CD4-positive, alpha-beta T cell (primary cell): ENCODE results near the gene BICDL2. TPM values are rescaled to one million over a fixed set of nuclear protein-coding genes. Genes with fewer than 3 reads are reported as not detected.

Experiments
- ATAC-seq: fragments of 200-7000 bp; cut with Tn5 transposase; one replicate; pipeline ENCODE4 v1.10.0; 2022; ENCODE audit warnings: mild to moderate bottlenecking; ENCODE audit not compliant: poor library complexity
- CTCF ChIA-PET: fragments of 350-600 bp; sonication (Branson Sonifier 250); formaldehyde crosslinking; loops from one replicate; lab custom pipeline; 2021; ENCODE audit warnings: antibody characterized with exemption, inconsistent platforms; lab: Charles Lee
- POLR2A ChIA-PET: fragments of 350-600 bp; sonication (Branson Sonifier 250); formaldehyde crosslinking; loops from one replicate; lab custom pipeline; 2021; ENCODE audit warnings: antibody characterized with exemption, inconsistent platforms; lab: Charles Lee
- DNase-seq, 14 experiments: peaks; one replicate each; pipeline ENCODE4 v3.0.0-alpha.2; 2013 to 2020; ENCODE audit warnings: mixed read lengths in 2 of 14
- H3K27ac ChIP-seq, 2 donors: one replicate each; pipeline versions ENCODE4 v1.5.1 to v1.7.0; 2013; ENCODE audit warnings: low read length in 2 of 2, low read depth in 1 of 2, mild to moderate bottlenecking in 1 of 2
- H3K27me3 ChIP-seq, 2 experiments: 1 replicate in 1 of 2; 2 replicates in 1 of 2; pipeline versions ENCODE4 v1.6.1 to v1.7.0; 2013; ENCODE audit warnings: low read length in 2 of 2, control low read depth in 1 of 2, mild to moderate bottlenecking in 1 of 2, moderate library complexity in 1 of 2; ENCODE audit not compliant: insufficient read depth in 2 of 2, control insufficient read depth in 1 of 2
- H3K36me3 ChIP-seq: one replicate; pipeline ENCODE4 v1.6.1; 2013; ENCODE audit warnings: low read length, control low read depth; ENCODE audit not compliant: insufficient read depth
- H3K4me1 ChIP-seq: one replicate; pipeline ENCODE4 v1.6.1; 2013; ENCODE audit warnings: low read length, control low read depth; ENCODE audit not compliant: insufficient read depth
- H3K4me3 ChIP-seq: one replicate; pipeline ENCODE4 v1.5.1; 2013; ENCODE audit warnings: mild to moderate bottlenecking, low read length, moderate library complexity
- H3K9me3 ChIP-seq, 2 experiments: 1 replicate in 1 of 2; 2 replicates in 1 of 2; pipeline versions ENCODE4 v1.6.1 to v1.7.0; 2013; ENCODE audit warnings: low read length in 2 of 2, mild to moderate bottlenecking in 2 of 2, control low read depth in 1 of 2, moderate library complexity in 1 of 2; ENCODE audit not compliant: control insufficient read depth in 1 of 2, insufficient read depth in 1 of 2
- H3K27ac Mint-ChIP-seq: one replicate; pipeline ENCODE4 v1.8.0; 2020; ENCODE audit warnings: mixed read lengths
- H3K27me3 Mint-ChIP-seq: one replicate; pipeline ENCODE4 v1.8.0; 2021; ENCODE audit warnings: mixed read lengths
- H3K36me3 Mint-ChIP-seq: one replicate; pipeline ENCODE4 v1.8.0; 2021; ENCODE audit warnings: low read depth, mixed read lengths
- H3K4me1 Mint-ChIP-seq: one replicate; pipeline ENCODE4 v1.8.0; 2021; ENCODE audit warnings: low read depth, mixed read lengths
- H3K4me3 Mint-ChIP-seq: one replicate; pipeline ENCODE4 v1.8.0; 2020; ENCODE audit warnings: mild to moderate bottlenecking, mixed read lengths
- H3K9me3 Mint-ChIP-seq: one replicate; pipeline ENCODE4 v1.8.0; 2020; ENCODE audit warnings: mixed read lengths
- intact Hi-C, 2 experiments: fragments of 100-400 bp; cut with DNase I in 1 of 2; cut with micrococcal nuclease in 1 of 2; formaldehyde crosslinking; loops; one replicate each; pipeline versions ENCODE4 v1.15.1 to v1.9.0; 2023 to 2025; cut with DNase I, micrococcal nuclease
- total RNA-seq, 174 experiments: library from RNA in 2 of 174; stranded (reverse) in 2 of 174; gene quantifications; one replicate each; pipeline ENCODE4 v1.2.3 and lab custom pipeline; 2021 to 2026
- TF ChIP-seq, protein P1 (sequence below): fragments of 200-600 bp; IDR thresholded peaks from one replicate; pipeline ENCODE4 v1.8.0; 2022; ENCODE audit warnings: antibody characterized with exemption, mild to moderate bottlenecking

The BICDL2 gene
- total RNA-seq, 2 experiments from 2014 or later: not detected

DNA sequence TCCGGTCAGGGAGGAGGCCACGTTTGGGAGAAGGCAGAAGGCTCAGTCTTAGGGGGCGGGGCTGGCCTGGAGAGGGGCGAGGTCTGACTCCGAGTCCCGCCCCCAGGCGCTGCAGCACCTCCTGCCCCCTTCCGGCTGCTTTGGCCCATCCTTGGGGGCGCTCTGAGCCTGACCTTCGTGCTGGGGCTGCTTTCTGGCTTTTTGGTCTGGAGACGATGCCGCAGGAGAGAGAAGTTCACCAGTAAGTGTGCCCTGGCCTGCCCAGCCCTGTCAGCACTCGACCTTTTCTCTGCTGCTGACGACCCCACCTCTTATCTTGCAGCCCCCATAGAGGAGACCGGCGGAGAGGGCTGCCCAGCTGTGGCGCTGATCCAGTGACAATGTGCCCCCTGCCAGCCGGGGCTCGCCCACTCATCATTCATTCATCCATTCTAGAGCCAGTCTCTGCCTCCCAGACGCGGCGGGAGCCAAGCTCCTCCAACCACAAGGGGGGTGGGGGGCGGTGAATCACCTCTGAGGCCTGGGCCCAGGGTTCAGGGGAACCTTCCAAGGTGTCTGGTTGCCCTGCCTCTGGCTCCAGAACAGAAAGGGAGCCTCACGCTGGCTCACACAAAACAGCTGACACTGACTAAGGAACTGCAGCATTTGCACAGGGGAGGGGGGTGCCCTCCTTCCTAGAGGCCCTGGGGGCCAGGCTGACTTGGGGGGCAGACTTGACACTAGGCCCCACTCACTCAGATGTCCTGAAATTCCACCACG lies 15.1 kb downstream of the BICDL2 start:
- H3K27ac Mint-ChIP-seq: peak overlapping the region; percentile 78
- ChIA-PET CTCF (interaction anchor here (1.4 to 5.4 kb wide), 7 partner anchors 10 to 108 kb away, joined by 3 to 38 read pairs (median 6); no protein-coding TSS in a partner anchor), POLR2A (interaction anchor here (1.0 to 3.3 kb wide), 6 partner anchors 8 to 261 kb away, joined by 3 to 24 read pairs (median 8); partner anchors contain the start of gene ZNF263)
- no peaks in the 10 kb centered on the region for H3K9me3 ChIP-seq
- peaks cover 11% of the 10 kb centered on the region for H3K36me3 ChIP-seq
- intact Hi-C loops: loop anchor here (2.0 to 10.0 kb wide), 3 partner anchors 17 to 433 kb away; no protein-coding TSS in a partner anchor
- peaks cover 49% of the 10 kb centered on the region for H3K4me1 Mint-ChIP-seq
- no peaks in the 10 kb centered on the region for H3K27me3 Mint-ChIP-seq
- peak overlapping the region; percentile 35 to 80 for H3K27ac ChIP-seq
- TF ChIP-seq, protein P1, sequence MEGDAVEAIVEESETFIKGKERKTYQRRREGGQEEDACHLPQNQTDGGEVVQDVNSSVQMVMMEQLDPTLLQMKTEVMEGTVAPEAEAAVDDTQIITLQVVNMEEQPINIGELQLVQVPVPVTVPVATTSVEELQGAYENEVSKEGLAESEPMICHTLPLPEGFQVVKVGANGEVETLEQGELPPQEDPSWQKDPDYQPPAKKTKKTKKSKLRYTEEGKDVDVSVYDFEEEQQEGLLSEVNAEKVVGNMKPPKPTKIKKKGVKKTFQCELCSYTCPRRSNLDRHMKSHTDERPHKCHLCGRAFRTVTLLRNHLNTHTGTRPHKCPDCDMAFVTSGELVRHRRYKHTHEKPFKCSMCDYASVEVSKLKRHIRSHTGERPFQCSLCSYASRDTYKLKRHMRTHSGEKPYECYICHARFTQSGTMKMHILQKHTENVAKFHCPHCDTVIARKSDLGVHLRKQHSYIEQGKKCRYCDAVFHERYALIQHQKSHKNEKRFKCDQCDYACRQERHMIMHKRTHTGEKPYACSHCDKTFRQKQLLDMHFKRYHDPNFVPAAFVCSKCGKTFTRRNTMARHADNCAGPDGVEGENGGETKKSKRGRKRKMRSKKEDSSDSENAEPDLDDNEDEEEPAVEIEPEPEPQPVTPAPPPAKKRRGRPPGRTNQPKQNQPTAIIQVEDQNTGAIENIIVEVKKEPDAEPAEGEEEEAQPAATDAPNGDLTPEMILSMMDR: peak; percentile 28
- peak overlapping the region; percentile 63 for H3K4me3 ChIP-seq
- peaks cover 13% of the 10 kb centered on the region for H3K36me3 Mint-ChIP-seq
- peaks cover 3 to 4% of the 10 kb centered on the region in 2 experiments for H3K27me3 ChIP-seq
- no peaks in the 10 kb centered on the region for H3K9me3 Mint-ChIP-seq
- ATAC-seq (peak; percentile 21), DNase-seq (peak; percentile 28 to 90 (median 74))
- H3K4me3 Mint-ChIP-seq: peak overlapping the region; percentile 66
- peaks cover 77% of the 10 kb centered on the region for H3K4me1 ChIP-seq

DNA sequence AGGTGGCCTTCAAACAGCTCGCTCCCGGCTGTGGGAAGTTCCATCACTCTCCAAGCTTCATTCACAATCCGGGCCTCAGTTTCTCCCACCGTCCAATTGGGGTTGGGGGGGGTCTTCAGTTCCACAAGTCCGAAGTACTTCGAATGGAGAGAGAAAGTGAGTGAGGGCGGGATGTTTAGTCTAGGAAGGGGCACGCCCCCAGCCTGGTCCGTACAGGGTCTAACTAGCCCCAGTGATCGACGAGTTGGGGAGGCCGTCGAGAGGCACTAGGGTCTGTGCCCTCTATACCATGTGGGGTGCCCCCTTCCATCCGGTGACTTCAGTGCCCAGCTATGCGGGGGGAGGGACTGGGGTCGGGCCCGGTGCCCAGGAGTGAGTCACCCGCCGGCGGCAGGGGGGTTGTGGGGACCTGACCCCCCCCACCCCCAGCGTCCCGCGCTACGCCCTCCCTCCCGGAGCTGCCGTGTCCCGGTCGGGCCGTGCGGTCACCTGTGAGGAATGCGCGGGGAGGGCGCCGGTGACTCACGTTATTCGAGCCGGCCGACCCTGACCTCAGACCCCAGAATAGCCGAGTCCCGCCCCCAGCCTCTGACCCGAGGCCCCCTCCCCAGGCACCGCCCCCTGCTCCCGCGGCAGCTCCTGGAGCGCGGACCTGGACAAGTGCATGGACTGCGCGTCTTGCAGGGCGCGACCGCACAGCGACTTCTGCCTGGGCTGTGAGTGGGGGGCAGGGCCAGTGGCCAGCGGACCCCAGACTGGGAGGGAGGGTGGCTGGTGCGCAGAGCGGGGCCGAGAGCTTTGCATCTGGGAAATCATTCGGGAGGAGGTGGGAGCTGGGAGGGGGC lies 15.9 kb downstream of the BICDL2 start:
- Histone ChIP-seq H3K4me3 (peak overlapping the region; percentile 63), H3K4me1 (peaks cover 75% of the 10 kb centered on the region), H3K27ac (peak overlapping the region; percentile 35 to 80), H3K36me3 (peaks cover 3% of the 10 kb centered on the region), H3K27me3 (peaks cover 3 to 4% of the 10 kb centered on the region in 2 experiments), H3K9me3 (no peaks in the 10 kb centered on the region)
- peak in 13 of 14 experiments; percentile 45 to 87 (median 70) for DNase-seq
- ChIA-PET POLR2A (interaction anchor here (0.7 to 3.3 kb wide), 11 partner anchors 9 to 1035 kb away, joined by 3 to 24 read pairs (median 4); partner anchors contain the start of genes NAA60, PKMYT1, ZNF213 and ZNF263), CTCF (interaction anchor here (0.7 to 5.4 kb wide), 8 partner anchors 8 to 109 kb away, joined by 3 to 38 read pairs (median 6); no protein-coding TSS in a partner anchor)
- peaks cover 5% of the 10 kb centered on the region for H3K36me3 Mint-ChIP-seq
- H3K4me1 Mint-ChIP-seq: peaks cover 49% of the 10 kb centered on the region
- ATAC-seq: peak; percentile 10
- H3K27me3 Mint-ChIP-seq: peaks cover 4% of the 10 kb centered on the region
- H3K9me3 Mint-ChIP-seq: no peaks in the 10 kb centered on the region
- H3K27ac Mint-ChIP-seq: peak overlapping the region; percentile 78
- intact Hi-C loops: loop anchor here (2.0 to 10.0 kb wide), 3 partner anchors 16 to 434 kb away; no protein-coding TSS in a partner anchor
- TF ChIP-seq, protein P1: no peak
- peak overlapping the region; percentile 85 for H3K4me3 Mint-ChIP-seq

DNA sequence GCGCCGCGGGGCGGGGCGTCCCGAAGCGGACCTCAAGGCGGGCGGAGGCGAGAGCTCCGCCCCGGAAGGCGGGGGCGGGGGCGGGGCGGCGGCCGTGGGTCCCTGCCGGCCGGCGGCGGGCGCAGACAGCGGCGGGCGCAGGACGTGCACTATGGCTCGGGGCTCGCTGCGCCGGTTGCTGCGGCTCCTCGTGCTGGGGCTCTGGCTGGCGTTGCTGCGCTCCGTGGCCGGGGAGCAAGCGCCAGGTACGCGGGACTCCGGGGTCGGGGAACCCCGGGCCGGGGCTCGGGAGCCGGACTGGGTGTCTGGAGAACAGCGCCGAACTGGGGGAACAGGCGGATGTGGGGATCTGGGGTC lies 16.5 kb downstream of the BICDL2 start, which contains the start of gene TNFRSF12A:
TNFRSF12A (plus strand) TSS at position 122 of the 357 bp plus-strand sequence; CDS start at position 152, 30 bp downstream.
- TF ChIP-seq, protein P1: no peak
- POLR2A ChIA-PET: interaction anchor here (0.7 to 3.3 kb wide), 11 partner anchors 10 to 1036 kb away, joined by 3 to 24 read pairs (median 4); partner anchors contain the start of genes NAA60, PKMYT1, ZNF213 and ZNF263
- Mint-ChIP-seq H3K9me3 (no peaks in the 10 kb centered on the region), H3K36me3 (peaks cover 5% of the 10 kb centered on the region), H3K4me3 (peak within 1 kb of the TSS; percentile 87), H3K27ac (peak within 1 kb of the TSS; percentile 78), H3K4me1 (peaks cover 49% of the 10 kb centered on the region), H3K27me3 (peaks cover 4% of the 10 kb centered on the region)
- Histone ChIP-seq H3K27ac (peak within 1 kb of the TSS; percentile 35 to 80), H3K36me3 (no peaks in the 10 kb centered on the region), H3K4me1 (peaks cover 69% of the 10 kb centered on the region), H3K4me3 (peak within 1 kb of the TSS; percentile 63), H3K9me3 (no peaks in the 10 kb centered on the region), H3K27me3 (peaks cover 3 to 4% of the 10 kb centered on the region in 2 experiments)
- ATAC-seq (no peak), DNase-seq (peak in 12 of 14 experiments; percentile 28 to 88 (median 62))
- intact Hi-C loops: loop anchor here (2.0 to 10.0 kb wide), 3 partner anchors 15 to 435 kb away; no protein-coding TSS in a partner anchor
- CTCF ChIA-PET: interaction anchor here (0.7 to 5.4 kb wide), 7 partner anchors 8 to 109 kb away, joined by 3 to 38 read pairs (median 6); no protein-coding TSS in a partner anchor
